H1 (cell line): ENCODE results near the gene ALG14. TPM values are rescaled to one million over a fixed set of nuclear protein-coding genes. Genes with fewer than 3 reads are reported as not detected.

Experiments
- CTCF ChIA-PET: fragments of 300-600 bp; sonication (Branson Sonifier 250); formaldehyde crosslinking; loops from one replicate; lab custom pipeline; 2021; ENCODE audit not compliant: partially characterized antibody; lab: Charles Lee
- POLR2A ChIA-PET: fragments of 300-600 bp; sonication (Branson Sonifier 250); formaldehyde crosslinking; loops from one replicate; lab custom pipeline; 2021; ENCODE audit warnings: inconsistent platforms; ENCODE audit not compliant: partially characterized antibody; lab: Charles Lee
- DNase-seq, 2 experiments: peaks; one replicate each; pipeline versions ENCODE4 v3.0.0 to v3.0.0-alpha.2; 2010 to 2022; ENCODE audit warnings: low spot score in 2 of 2, low read depth in 1 of 2, mixed read lengths in 1 of 2
- FAIRE-seq: peaks from 2 replicates; lab custom pipeline; 2011; peaks lifted over from hg19 to GRCh38; lab: Jason Lieb, UNC
- H2AFZ ChIP-seq: 2 replicates; pipeline ENCODE4 v1.8.1; 2012; ENCODE audit warnings: low read length, inconsistent platforms
- H2AK5ac ChIP-seq: 2 replicates; pipeline ENCODE4 v1.6.1; 2013; ENCODE audit warnings: low read depth, low read length
- H2BK120ac ChIP-seq: replicated peaks from 2 replicates; pipeline ENCODE3; 2013; ENCODE audit warnings: low read depth, low read length, inconsistent platforms
- H2BK12ac ChIP-seq: 2 replicates; pipeline ENCODE4 v1.6.1; 2013; ENCODE audit warnings: low read depth, low read length
- H2BK15ac ChIP-seq: 2 replicates; pipeline ENCODE4 v1.6.1; 2013; ENCODE audit warnings: low read length
- H2BK20ac ChIP-seq: 2 replicates; pipeline ENCODE4 v1.6.1; 2013; ENCODE audit warnings: low read length
- H2BK5ac ChIP-seq: 2 replicates; pipeline ENCODE4 v1.6.1; 2013; ENCODE audit warnings: low read depth, low read length
- H3K14ac ChIP-seq: 2 replicates; pipeline ENCODE4 v1.6.1; 2013; ENCODE audit warnings: inconsistent platforms; ENCODE audit not compliant: insufficient read length
- H3K18ac ChIP-seq: 2 replicates; pipeline ENCODE4 v1.6.1; 2013; ENCODE audit warnings: low read length; ENCODE audit errors: extremely low read depth
- H3K23ac ChIP-seq: 2 replicates; pipeline ENCODE4 v1.6.1; 2013; ENCODE audit warnings: inconsistent platforms; ENCODE audit not compliant: insufficient read length
- H3K23me2 ChIP-seq: 2 replicates; pipeline ENCODE4 v1.6.1; 2013; ENCODE audit warnings: low read depth, low read length
- H3K27ac ChIP-seq: 2 replicates; pipeline ENCODE4 v1.6.1; 2011; ENCODE audit warnings: low read depth, low read length, inconsistent platforms
- H3K27me3 ChIP-seq, 4 experiments: replicated peaks in 1 of 4; 1 replicate in 1 of 4; 2 replicates in 3 of 4; pipeline versions ENCODE4 v1.6.1 to v1.8.1; 2011 to 2013; ENCODE audit warnings: low read length in 3 of 4, mild to moderate bottlenecking in 3 of 4, inconsistent platforms in 2 of 4, mixed read lengths in 2 of 4, moderate library complexity in 1 of 4; ENCODE audit not compliant: control insufficient read depth in 3 of 4, insufficient read depth in 3 of 4; ENCODE audit errors: extremely low read depth in 1 of 4
- H3K36me3 ChIP-seq, 4 experiments: 2 replicates each; pipeline versions ENCODE4 v1.6.1 to v1.8.1; 2011 to 2013; ENCODE audit warnings: mild to moderate bottlenecking in 4 of 4, low read length in 3 of 4, moderate library complexity in 2 of 4, control low read depth in 1 of 4, inconsistent platforms in 1 of 4; ENCODE audit not compliant: insufficient read depth in 4 of 4, control insufficient read depth in 2 of 4
- H3K4ac ChIP-seq: replicated peaks from 2 replicates; pipeline ENCODE3; 2013; ENCODE audit warnings: low read length, low read depth, mixed read lengths, inconsistent platforms; ENCODE audit not compliant: insufficient read length
- H3K4me1 ChIP-seq, 4 experiments: replicated peaks in 1 of 4; 1 replicate in 1 of 4; 2 replicates in 3 of 4; pipeline versions ENCODE4 v1.6.1 to v1.8.1; 2011 to 2013; ENCODE audit warnings: low read length in 3 of 4, inconsistent platforms in 2 of 4, mixed read lengths in 1 of 4; ENCODE audit not compliant: insufficient read depth in 4 of 4, control insufficient read depth in 3 of 4
- H3K4me2 ChIP-seq, 2 experiments: 2 replicates each; pipeline versions ENCODE4 v1.6.1 to v1.8.1; 2011 to 2013; ENCODE audit warnings: low read depth in 2 of 2, low read length in 2 of 2, control low read depth in 1 of 2, inconsistent platforms in 1 of 2, mild to moderate bottlenecking in 1 of 2; ENCODE audit not compliant: insufficient read depth in 1 of 2
- H3K4me3 ChIP-seq, 4 experiments: fragments of 200-600, 300-600 bp in 1 of 4; sonication (generic), shearing (Covaris generic), sonication (Bioruptor Twin) in 1 of 4; 2 replicates each; pipeline versions ENCODE4 v1.5.1 to v1.8.1; 2011 to 2016; ENCODE audit warnings: low read length in 4 of 4, low read depth in 3 of 4, control low read depth in 2 of 4, inconsistent platforms in 2 of 4, mild to moderate bottlenecking in 2 of 4, mixed read lengths in 1 of 4, moderate library complexity in 1 of 4; ENCODE audit not compliant: insufficient read depth in 2 of 4; ENCODE audit errors: extremely low read depth in 1 of 4
- H3K56ac ChIP-seq: replicated peaks from 2 replicates; pipeline ENCODE3; 2013; ENCODE audit warnings: low read depth, mild to moderate bottlenecking, mixed read lengths, low read length, inconsistent platforms; ENCODE audit not compliant: insufficient read length
- H3K79me1 ChIP-seq: 2 replicates; pipeline ENCODE4 v1.6.1; 2013; ENCODE audit warnings: low read depth, low read length, control low read depth
- H3K79me2 ChIP-seq, 2 experiments: 2 replicates each; pipeline versions ENCODE4 v1.6.1 to v1.8.1; 2012 to 2013; ENCODE audit warnings: low read length in 2 of 2, mild to moderate bottlenecking in 2 of 2, inconsistent platforms in 1 of 2; ENCODE audit not compliant: insufficient read depth in 2 of 2, control insufficient read depth in 1 of 2
- H3K9ac ChIP-seq, 4 experiments: replicated peaks in 1 of 4; 1 replicate in 1 of 4; 2 replicates in 3 of 4; pipeline versions ENCODE4 v1.6.1 to v1.8.1; 2011 to 2013; ENCODE audit warnings: low read depth in 3 of 4, low read length in 3 of 4, control low read depth in 2 of 4, mild to moderate bottlenecking in 2 of 4, moderate library complexity in 2 of 4, inconsistent platforms in 1 of 4; ENCODE audit errors: extremely low read depth in 1 of 4
- H3K9me3 ChIP-seq, 2 experiments: 2 replicates each; pipeline versions ENCODE4 v1.6.1 to v1.8.1; 2012 to 2013; ENCODE audit warnings: mild to moderate bottlenecking in 2 of 2, moderate library complexity in 2 of 2, control low read depth in 1 of 2, inconsistent platforms in 1 of 2, low read depth in 1 of 2, low read length in 1 of 2, mixed read lengths in 1 of 2; ENCODE audit not compliant: insufficient read depth in 2 of 2
- H4K20me1 ChIP-seq, 2 experiments: replicated peaks in 1 of 2; 2 replicates each; pipeline versions ENCODE3 to v1.8.1; 2011 to 2013; ENCODE audit warnings: inconsistent platforms in 2 of 2, low read length in 2 of 2, mild to moderate bottlenecking in 1 of 2; ENCODE audit not compliant: insufficient read depth in 2 of 2, control insufficient read depth in 1 of 2
- H4K5ac ChIP-seq: 2 replicates; pipeline ENCODE4 v1.6.1; 2013; ENCODE audit warnings: low read length, low read depth, mixed read lengths, inconsistent platforms; ENCODE audit not compliant: insufficient read length
- H4K8ac ChIP-seq: 2 replicates; pipeline ENCODE4 v1.8.0; 2013; ENCODE audit warnings: mild to moderate bottlenecking, moderate library complexity, low read length, inconsistent platforms; ENCODE audit not compliant: insufficient read depth; ENCODE audit errors: extremely low read depth
- H4K91ac ChIP-seq: replicated peaks from 2 replicates; pipeline ENCODE3; 2013; ENCODE audit warnings: low read length, mixed read lengths, inconsistent platforms; ENCODE audit not compliant: insufficient read length
- CBX8 ChIP-seq: fragments of 300-800, 300-1000 bp; sonication (generic); IDR thresholded peaks from 2 replicates; pipeline ENCODE4 v1.7.1; 2016; ENCODE audit warnings: low read depth, low read length, borderline replicate concordance
- CREB1 ChIP-seq: IDR thresholded peaks from 2 replicates; pipeline ENCODE4 v1.6.1; 2012; ENCODE audit warnings: inconsistent platforms
- CTCF ChIP-seq, 3 experiments: IDR thresholded peaks; 1 replicate in 2 of 3; 2 replicates in 1 of 3; pipeline versions ENCODE4 v1.5.1 to v1.6.1; 2011; ENCODE audit warnings: low read length in 3 of 3, mild to moderate bottlenecking in 3 of 3, inconsistent platforms in 2 of 3, low read depth in 1 of 3, moderate library complexity in 1 of 3; ENCODE audit not compliant: insufficient read depth in 1 of 3; ENCODE audit errors: control extremely low read depth in 1 of 3
- HDAC2 ChIP-seq, 2 experiments: fragments of 300-600 bp in 1 of 2; sonication (generic) in 1 of 2; IDR thresholded peaks; 2 replicates each; pipeline ENCODE4 v1.6.1; 2011 to 2012; ENCODE audit warnings: low read depth in 2 of 2, low read length in 2 of 2, mild to moderate bottlenecking in 2 of 2, moderate library complexity in 2 of 2, borderline replicate concordance in 1 of 2, inconsistent platforms in 1 of 2
- KDM4A ChIP-seq: IDR thresholded peaks from one replicate; pipeline ENCODE4 v1.7.1; 2012; ENCODE audit warnings: low read depth, mild to moderate bottlenecking, moderate library complexity, low read length, inconsistent platforms; ENCODE audit not compliant: severe bottlenecking
- KDM5A ChIP-seq: fragments of 200-600 bp; IDR thresholded peaks from 2 replicates; pipeline ENCODE4 v1.7.1; 2012; ENCODE audit warnings: mild to moderate bottlenecking, low read length, inconsistent platforms, mixed read lengths
- PHF8 ChIP-seq: fragments of 200-600 bp; sonication (generic); conservative IDR thresholded peaks from 2 replicates; pipeline ENCODE4 v1.7.1; 2012; ENCODE audit warnings: low read depth, mild to moderate bottlenecking, inconsistent platforms, low read length, moderate library complexity
- POLR2AphosphoS5 ChIP-seq: IDR thresholded peaks from 2 replicates; pipeline ENCODE4 v1.6.1; 2011; ENCODE audit warnings: low read depth, low read length
- SIN3A ChIP-seq, 2 experiments: IDR thresholded peaks in 1 of 2; conservative IDR thresholded peaks in 1 of 2; 2 replicates each; pipeline ENCODE4 v1.6.1; 2011 to 2012; ENCODE audit warnings: low read length in 2 of 2, improper control_type of control experiment in 1 of 2, low read depth in 1 of 2, mild to moderate bottlenecking in 1 of 2
- SUZ12 ChIP-seq: fragments of 200-600 bp; sonication (generic); IDR thresholded peaks from 2 replicates; pipeline ENCODE4 v1.6.1; 2012; ENCODE audit warnings: mild to moderate bottlenecking, inconsistent platforms, low read length, moderate library complexity, mixed read lengths
- TAF7 ChIP-seq: optimal IDR thresholded peaks from 2 replicates; pipeline ENCODE3; 2011; ENCODE audit warnings: low read depth, mild to moderate bottlenecking, inconsistent platforms, low read length, moderate library complexity, borderline replicate concordance
- TEAD4 ChIP-seq: IDR thresholded peaks from 2 replicates; pipeline ENCODE4 v1.6.1; 2012; ENCODE audit warnings: low read depth, low read length, inconsistent platforms, mixed read lengths
- YY1 ChIP-seq: IDR thresholded peaks from 2 replicates; pipeline ENCODE4 v1.6.1; 2011; ENCODE audit warnings: low read depth, mild to moderate bottlenecking, low read length
- polyA plus RNA-seq, 7 experiments: library from polyadenylated mRNA; depleted of rRNA in 3 of 7; stranded (reverse) in 5 of 7; unstranded in 2 of 7; fragments of >200 nt in 5 of 7; fragments of 200-250 nt in 2 of 7; gene quantifications; 1 replicate in 5 of 7; 2 replicates in 1 of 7; 4 replicates in 1 of 7; pipeline versions ENCODE4 v1.2.1 to v1.2.3, GENCODE V29; 2011 to 2013; ENCODE audit warnings: missing spikeins in 2 of 7, mixed read lengths in 2 of 7
- total RNA-seq: library from RNA; stranded (reverse); fragmentation: NEBNext Ultra II Directional; extraction: Animal tissue kit (Norgen Biotek cat#: 25700); gene quantifications from 2 replicates; pipeline ENCODE4 v1.2.1, GENCODE V29; 2021

ALG14 gene
- total and polyA plus RNA-seq, 2 of the 8 experiments (the other 6 are each of a cell fraction or from before 2014, with no cell fraction given): 0.95 to 1.3 TPM

DNA sequence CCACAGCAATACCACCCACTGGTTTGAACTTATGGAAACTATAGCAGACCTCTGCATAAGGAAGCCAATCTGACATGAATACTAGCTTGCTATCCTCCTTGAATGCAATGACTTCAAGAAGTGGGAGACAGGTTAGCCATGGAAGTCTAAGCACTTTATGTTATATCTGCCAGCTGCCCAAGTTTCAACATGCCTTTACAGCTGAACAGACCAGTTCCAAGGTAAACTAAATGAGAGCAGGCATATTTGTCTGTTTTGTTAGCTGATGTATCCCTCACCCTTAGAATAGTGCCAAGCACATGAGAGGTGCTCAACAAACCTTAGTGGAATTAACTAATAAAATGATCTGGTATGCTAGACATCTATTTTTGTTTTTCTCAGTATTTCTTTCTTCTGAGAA, 65.1 kb downstream of the ALG14 start:
- Histone ChIP-seq H3K27ac (no peak overlapping the region), H3K9me3 (no peaks in the 10 kb centered on the region), H3K23me2 (no peaks in the 10 kb centered on the region), H3K79me2 (no peaks in the 10 kb centered on the region), H2AK5ac (no peak overlapping the region), H4K91ac (no peak overlapping the region), H3K4me3 (no peak overlapping the region), H3K27me3 (no peaks in the 10 kb centered on the region), H2BK5ac (no peak overlapping the region), H2AFZ (no peak overlapping the region), H3K36me3 (no peaks in the 10 kb centered on the region; a peak in 1 of 8 replicates), H4K20me1 (no peaks in the 10 kb centered on the region), H3K4ac (no peak overlapping the region), H2BK20ac (no peak overlapping the region), H3K9ac (no peak overlapping the region), H3K23ac (no peak overlapping the region), H3K18ac (no peak overlapping the region), H3K79me1 (no peaks in the 10 kb centered on the region), H2BK120ac (no peak overlapping the region), H3K56ac (no peak overlapping the region), H4K8ac (no peak overlapping the region), H3K4me1 (peaks cover 0 to 1% (median 0%) of the 10 kb centered on the region in 4 experiments; a peak in 1 of 7 replicates), H3K14ac (no peak overlapping the region), H4K5ac (no peak overlapping the region), H2BK12ac (no peak overlapping the region), H3K4me2 (no peak overlapping the region), H2BK15ac (no peak overlapping the region)
- CTCF ChIA-PET: interaction anchor here (0.9 to 1.3 kb wide), 4 partner anchors 9 to 153 kb away, joined by 3 to 4 read pairs (median 3); no protein-coding TSS in a partner anchor
- FAIRE-seq: no peak
- POLR2A ChIA-PET: no interaction called here
- DNase-seq: no peak
- TF ChIP-seq KDM4A (no peak), HDAC2 (IDR thresholded peaks at IDR 0.05; ENCODE audit: borderline replicate concordance in 1 of 2, low read depth in 2 of 2, low read length in 2 of 2) (no peak), SUZ12 (no peak), CREB1 (no peak), POLR2AphosphoS5 (no peak), TEAD4 (no peak), PHF8 (no peak), KDM5A (no peak), CTCF (IDR thresholded peaks at IDR 0.05; ENCODE audit: control extremely low read depth in 1 of 3, insufficient read depth in 1 of 3, low read depth in 1 of 3, low read length in 3 of 3) (no peak), TAF7 (no peak), CBX8 (no peak), YY1 (no peak), SIN3A (conservative IDR thresholded peaks at IDR 0.05 in 1 of 2, IDR thresholded peaks at IDR 0.05 in 1 of 2; ENCODE audit: low read depth in 1 of 2, low read length in 2 of 2) (no peak)
